ENCODE measurements around the gene PAX8.

Gene PAX8

DNA sequence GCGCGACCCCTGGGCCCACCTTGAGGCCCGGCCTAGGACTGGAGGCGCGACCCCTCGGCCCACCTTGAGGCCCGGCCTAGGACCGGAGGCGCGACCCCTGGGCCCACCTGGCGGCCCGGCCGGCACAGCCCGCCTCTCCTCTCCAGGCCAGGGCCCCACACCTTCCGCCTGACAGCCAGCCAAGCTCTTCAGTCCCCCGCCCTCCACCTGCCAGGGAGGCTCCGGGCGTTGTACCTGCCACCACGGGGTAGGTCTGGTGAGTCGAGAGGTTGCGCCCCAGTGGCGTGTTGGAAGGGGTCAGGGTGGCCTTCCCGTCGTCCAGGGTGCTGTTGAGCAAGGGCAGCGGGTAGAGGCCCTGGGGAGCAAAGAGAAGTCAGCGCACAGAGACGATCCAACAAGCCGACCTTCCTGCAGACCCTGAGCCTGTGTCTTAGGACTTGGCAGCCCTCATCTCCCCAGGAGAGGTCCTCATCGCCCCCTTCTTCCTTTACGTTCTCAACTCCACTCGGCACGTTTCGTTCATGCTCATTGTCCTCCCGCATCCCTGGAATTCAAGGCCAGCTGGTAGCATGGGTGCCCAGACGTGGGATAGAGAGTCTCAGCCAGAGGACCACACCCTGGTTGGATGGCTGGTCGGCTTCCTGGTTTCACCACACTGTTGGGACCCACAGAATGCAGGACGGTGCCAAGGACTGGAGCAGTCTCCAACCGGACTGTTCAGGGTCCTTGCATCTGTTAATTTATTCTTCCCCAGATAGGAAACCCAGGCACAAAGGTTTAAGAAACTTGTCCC is 42.2 kb downstream of the PAX8 start:
- no peak for DNase-seq

DNA sequence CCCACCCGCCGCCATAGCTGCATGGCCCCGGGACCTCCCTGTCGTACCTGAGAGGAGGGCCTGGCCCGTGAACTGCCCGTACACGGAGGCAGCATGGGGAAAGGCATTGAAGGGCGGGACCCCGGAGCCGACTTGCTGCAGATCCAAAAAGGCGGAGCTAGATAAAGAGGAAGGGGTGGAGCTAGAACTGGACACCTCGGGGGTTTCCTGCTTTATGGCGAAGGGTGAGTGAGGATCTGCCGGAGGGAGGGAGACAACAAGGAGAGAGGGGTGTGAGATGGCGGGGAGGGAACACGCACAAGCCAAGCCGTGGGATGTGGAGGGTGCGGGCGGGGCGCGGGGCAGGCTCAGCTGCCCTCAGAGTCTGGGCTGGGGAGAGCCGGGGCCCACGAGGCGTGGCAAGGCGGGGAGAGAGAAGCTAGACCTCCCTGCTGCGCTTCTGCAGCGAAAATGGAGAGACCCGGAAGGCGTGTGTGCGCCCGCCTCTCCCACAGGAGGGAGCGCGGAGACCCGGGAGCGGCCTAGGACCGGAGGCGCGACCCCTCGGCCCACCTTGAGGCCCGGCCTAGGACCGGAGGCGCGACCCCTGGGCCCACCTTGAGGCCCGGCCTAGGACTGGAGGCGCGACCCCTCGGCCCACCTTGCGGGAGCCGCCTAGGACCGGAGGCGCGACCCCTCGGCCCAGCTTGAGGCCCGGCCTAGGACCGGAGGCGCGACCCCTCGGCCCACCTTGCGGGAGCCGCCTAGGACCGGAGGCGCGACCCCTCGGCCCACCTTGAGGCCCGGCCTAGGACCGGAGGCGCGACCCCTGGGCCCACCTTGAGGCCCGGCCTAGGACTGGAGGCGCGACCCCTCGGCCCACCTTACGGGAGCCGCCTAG is 43.1 kb downstream of the PAX8 start:
- DNase-seq: peak; percentile 69

DNA sequence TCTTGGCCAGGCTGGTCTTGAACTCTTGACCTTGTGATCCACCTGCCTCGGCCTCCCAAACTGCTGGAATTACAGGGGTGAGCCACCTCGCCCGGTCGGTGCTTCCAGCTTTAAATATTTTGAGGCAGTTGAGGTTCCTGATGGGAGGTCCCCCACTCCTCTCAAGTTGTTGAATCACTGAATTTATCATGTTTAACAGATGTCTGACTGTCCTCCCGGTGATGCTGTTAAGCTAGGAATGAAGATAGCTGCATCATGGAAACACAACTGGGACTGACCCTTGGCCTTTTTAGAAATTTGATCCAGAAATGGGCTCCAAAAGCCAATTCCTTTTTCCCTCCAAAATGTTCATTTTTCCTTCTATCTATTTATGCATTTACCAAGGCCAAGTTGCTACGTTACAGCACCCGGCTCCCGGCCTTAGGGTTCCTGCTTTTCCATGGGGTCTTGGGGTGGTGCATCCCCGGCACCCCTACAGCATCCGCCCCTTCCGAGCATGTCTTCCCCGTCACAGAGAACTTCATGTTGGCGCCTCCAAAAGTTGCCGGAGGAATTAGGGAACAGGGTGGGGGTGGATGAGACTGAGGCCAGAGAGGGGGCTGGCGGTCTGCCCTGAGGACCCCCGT is 43.9 kb downstream of the PAX8 start:
- no peak for DNase-seq

DNA sequence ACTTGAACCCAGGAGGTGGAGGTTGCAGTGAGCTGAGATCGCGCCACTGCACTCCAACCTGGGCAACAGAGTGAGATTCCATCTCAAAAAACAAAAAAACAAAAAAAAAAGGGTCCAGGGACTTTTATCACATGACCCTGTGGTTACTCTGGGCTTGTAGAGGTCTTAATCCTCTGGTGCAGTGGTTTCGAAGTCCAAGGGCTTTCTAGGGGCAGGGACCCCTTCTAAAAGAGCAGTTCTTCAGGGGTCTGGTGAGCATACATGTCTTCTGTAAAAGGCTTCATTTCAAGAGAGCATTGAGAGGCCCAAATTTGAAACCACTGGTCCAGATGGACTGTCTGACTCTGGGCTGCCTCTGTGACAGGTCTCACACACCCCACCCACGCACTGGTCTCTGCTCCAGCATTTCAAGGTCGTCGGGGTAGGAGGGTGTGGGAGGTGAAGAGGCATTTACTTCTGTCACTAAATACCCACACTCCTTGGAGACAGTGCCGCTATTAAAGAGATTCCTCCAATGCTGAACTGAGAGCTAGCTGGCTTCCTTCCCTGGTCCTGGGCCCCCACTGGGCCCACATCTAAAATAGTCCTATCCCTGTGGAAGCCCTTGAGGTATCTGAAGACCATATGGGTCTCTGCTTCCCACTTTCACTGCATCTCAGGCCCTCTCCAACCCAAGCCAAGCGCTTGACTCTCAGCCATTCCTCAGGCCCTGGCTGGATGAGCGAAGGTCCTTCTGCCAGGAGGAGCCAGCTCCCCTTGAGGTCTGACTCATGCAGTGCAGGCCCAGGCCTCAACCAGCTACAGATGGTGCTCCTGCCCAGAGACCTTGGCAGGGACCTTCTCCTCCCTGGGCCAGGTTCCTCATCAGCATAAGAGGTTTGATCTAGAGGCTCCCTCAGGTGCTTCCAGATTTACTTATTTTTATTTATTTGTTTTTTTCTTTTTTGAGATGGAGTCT is 44.8 kb downstream of the PAX8 start:
- DNase-seq: no peak

DNA sequence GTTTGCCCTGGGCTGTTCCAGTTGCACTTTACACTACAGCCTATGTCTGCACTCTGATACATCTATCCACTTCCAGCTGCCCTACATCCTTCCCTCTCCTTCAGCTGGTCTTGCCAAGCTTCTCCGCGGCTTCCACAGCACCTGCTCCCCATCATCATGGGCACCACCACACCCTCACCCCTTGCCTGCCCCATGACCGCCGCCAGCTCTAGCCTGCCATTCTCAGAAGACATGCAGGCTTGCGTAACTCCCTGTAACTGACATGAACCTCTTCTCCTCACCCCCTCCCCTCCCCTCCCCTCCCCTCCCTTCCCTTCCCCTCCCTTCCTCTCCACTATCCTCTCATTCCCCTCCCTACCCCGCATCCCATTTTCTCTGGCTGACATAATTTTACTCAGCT is 46.0 kb downstream of the PAX8 start:
- no peak for DNase-seq

DNA sequence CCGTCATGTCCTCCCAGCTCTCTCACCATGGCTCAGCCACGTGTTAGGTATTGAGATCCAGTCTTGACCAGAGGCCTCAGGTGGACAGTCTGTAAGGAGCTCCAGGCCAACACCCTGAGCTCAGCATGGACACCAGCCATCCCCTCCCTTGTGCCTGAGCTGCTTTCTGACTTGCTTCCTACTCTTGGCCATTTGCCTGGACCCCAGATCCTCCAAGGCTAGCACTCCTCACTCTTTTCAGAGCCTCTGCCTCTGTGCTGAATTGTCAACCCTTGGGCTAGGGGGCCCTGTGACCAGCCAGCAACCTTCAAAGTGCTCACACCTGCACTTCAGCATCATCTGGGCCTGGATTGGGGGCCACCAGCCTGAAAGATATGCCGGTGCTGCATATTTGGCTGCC is 46.6 kb downstream of the PAX8 start:
- DNase-seq: no peak

DNA sequence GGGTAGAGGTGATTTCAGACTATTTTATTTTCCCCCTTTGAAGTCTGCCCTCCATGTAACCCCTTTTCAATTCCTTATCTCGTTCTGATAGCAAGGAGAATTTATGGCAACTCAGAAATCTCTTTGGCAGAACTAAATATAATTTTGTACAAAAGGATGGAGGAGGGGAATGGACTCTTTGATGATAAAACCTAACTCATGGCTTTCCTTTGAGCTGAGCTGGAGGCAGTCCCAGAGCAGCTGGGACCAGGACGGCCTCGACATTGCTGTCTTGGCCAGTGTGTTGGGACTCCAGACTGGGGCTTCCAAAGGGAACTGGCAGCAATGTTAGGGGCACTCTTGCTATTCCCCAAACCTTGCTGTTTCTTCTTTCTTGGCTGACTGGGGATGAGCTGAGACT is 47.7 kb downstream of the PAX8 start:
- no peak for DNase-seq

DNA sequence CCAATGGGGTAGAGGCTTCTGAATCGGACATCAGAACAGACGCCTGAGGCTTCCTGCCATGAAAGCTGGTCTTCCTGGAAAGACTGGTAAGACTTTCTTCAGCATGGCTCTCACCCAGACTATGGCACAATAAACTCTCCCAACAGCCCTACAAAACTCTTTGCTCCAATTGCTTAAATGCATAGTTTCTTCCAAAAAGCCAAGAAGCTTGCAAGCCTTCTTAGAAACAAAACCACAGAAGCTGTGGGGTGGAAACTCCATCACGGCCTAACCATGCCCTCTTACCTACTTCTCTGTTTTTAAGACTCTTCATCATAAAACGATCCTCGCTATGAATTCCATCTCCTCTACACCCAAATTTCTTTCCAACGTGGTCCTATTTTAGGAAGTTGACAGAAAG is 48.2 kb downstream of the PAX8 start:
- no peak for DNase-seq

DNA sequence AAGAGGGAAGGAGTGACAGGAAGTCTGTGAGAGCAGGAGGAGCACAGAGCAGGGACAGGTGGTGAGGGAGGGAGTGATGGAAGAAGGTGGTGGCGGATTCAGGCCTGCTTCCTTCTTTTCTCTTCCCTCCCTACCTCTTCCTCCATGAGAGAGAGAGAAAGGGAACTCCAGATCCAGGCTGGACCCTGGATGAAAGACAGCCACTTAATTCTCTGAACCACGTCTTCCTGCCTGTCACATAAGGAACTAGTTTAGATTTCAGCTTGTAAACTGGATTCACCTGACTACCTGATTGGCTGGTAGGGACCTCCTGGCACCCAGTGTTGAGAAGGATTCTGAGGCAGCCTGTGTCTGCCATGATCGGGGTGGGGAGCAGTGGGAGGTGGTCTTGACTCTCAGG is 48.9 kb downstream of the PAX8 start:
- no peak for DNase-seq

DNA sequence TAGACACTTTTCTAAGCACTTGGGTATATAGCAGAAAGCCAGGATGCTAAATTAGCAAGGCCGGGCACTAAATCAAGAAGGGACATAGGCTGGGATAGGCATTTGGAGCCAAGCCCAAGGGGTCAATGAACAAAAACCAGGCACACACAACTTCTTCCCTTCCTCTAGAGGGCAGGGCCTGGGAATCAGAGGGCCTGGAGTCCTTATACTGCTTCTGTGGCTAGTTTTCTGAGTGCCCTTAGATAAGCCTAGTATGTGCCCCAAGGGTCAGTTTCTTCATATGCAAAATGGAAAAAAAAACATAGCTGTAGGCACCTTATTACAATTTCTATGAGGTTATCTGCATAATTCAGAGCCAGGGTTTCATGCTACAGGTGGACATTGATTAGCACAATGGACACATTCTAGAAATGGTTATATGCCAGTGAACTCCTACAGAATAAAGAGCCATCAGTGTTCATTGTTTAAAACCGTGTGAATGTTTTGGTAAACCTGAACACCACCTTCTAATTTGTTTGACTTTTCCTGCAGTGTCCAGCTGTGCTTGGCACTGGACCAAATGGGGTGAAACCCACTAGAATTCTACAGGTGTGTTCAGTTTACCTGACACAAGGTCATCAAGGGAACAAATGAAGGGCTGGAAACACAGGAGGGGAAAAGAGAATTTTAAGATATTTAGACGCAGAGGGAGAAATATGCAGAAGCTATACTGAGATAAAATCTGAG is 49.6 kb downstream of the PAX8 start:
- no peak for DNase-seq

DNA sequence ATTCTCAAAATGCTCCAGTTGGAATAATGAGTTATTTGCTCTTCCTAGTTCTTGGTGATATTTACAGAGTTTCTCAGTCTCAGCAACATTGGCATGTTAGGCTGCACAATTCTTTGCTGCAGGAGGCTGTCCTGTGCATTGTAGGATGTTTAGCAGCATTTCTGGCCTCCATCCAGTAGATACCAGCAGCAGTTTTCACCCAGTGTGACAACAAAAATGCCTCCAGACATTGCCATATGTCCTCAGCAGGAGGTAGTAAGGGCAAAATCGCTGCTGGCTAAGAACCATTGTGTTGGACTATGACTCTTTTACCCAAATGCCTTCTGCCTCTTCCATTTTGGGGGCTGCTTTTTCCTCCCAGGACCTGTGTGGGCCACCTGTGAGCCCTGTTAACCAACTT is 50.4 kb downstream of the PAX8 start:
- no peak for DNase-seq

DNA sequence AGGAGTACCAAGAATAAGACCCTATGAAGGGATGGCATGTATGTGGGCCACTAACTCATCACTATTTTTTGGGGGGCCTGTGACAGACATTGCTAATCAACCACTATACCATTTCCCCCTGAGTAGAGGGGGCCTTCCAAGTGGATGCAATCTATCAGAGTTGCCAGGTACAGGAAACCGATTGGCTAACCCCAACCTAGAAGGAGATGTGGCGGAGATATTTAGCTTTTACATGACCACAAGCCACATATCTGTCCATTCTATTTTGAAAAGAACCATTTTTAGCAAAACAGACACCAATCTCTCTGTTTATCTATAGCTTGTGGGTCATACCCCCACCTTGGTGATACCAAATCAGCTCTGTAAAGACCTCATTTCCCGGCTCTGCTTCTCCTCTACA is 51.0 kb downstream of the PAX8 start:
- DNase-seq: no peak

DNA sequence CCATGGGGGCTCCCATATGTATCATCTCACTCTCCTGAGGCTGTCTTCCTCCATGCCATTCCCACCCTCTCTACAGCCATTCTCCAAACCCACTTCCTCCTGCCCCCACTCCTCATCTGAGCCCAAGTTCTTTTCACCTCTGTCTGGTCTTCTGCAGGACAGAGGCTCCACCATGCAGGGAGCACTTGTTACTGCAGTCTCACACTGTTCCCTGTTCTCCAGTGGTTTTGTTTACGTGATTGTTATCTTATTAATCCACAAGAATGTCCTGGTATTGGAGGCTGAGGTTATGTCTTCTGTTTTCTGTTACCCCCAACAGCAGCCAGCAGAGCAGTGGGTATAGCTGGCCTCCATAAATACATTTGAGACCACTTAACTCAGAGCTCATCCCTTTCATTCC is 51.4 kb downstream of the PAX8 start:
- DNase-seq: no peak

DNA sequence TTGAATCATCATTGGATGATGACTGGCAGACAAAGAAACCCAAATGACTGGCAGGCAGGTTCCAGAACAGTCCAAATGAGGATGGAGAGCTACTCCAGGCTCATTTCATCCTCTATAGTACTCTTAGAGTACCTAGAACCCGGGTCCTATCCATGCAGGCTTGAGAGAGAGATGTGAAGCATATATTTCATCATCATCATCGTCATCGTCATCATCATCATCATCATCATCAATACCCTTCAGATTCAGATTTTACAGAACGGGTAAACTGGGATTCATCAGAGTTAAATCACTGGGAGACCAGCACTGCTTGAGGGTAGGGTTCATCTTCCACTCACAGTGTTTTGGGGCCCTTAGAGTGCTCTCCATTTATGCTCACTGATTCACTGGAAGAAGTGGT is 52.3 kb downstream of the PAX8 start:
- DNase-seq: no peak

DNA sequence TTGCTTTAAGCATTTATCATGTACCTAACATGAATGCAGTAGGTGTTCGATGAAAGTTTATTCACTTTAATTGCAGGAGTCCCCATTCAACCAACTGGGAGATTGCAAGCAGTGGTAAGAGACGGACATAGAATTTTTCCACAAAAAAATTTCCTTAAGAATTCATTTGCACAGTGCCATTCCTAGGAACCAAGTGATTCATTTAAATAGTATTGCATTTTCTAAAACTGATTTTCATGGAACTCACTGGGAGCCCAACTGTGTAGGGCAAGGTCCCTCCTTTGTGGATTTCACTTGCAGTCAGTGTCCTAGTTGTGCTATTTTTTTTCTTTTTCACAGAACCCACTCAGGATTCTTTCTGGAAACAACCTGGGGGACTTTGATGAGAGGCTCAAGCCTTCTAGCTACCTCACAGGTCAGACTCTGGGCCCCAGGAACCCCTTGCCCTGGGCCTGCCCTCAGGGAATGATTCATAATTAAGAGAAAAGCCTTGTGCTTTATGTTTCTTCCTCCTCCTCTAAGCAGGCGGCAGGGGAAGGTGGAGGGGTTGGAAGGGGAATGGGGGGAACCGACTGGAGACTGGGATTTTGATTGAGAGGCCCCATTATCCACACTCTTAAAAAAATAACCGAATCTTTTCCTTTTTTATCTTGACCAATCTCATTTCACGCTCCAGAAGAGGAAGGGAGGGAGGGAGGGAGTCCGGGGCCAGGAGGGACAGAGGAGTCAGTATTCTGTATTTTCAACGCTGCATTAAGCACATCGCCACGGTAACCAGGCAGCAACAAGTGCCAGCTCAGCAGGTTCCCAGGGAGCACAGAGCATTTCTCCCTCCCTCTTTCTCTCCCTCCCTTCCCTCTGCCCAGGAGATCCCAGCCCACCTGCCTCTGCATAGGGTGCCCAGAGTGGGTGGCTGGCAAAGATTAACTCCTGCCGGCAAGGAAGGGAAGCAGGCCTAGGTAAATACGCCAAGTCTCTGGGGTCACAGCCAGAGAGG is 53.2 kb downstream of the PAX8 start:
- DNase-seq: no peak

DNA sequence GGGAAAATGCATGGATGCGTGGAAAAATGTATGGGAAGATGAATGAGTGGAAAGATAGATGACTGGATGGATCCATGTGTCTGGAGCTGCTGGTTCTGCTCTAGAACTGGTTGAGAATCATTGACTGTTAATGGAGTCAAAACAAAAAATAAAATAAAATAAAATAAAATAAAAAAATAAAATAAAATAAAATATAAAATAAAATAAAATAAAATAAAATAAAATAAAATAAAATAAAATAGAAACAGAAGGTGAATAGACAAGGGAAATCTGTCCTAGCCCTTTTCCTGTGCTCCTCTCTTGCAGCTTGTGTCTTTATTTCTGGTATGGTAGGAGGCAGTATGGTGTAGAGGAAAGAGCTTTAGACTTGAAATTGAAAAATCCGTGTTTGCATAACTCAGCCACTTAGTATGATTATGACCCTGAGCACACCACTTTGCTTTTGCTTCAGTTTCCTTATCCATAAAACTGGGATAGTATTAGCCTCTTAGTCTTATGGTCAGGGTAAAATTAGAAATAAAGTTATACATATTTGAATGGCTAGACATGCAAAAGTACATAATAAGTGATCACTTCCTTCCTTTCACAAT is 54.0 kb downstream of the PAX8 start:
- no peak for DNase-seq

DNA sequence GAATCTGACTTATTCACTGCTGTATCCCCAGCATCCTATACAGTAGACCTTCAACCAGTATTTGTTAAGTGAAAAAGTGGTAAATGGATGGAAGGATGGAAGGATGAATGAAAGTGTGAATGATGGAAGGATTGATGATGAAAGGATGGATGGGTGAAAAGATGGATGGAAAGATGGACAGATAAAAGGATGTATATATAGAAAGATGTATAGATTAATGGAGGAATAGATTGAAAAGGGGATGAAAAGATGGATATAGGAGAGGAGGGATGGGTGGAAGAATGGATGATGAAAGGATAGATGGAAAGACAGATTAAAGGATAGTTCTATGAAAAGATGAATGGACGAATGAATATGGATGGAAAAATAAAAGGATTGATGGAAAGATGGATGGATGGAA is 54.9 kb downstream of the PAX8 start:
- no peak for DNase-seq

DNA sequence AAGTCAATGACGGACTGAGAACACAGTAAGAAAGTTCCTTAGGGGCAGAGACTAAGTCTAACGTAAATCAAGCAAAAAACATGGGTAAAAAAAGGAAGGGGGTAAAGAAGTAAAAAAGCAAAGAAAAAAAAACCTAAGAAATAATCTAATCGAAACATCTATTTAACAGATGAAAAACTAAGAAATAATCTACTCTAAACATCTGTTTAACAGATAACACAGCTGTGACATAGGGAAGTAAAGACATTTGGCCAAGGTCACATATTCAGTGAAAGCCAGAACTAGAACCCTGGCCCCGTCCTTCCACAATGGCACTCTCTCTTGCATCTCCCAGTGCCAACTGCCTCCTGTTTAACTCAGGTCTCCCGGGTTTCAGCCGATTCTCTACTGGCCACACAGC is 56.9 kb downstream of the PAX8 start:
- no peak for DNase-seq

DNA sequence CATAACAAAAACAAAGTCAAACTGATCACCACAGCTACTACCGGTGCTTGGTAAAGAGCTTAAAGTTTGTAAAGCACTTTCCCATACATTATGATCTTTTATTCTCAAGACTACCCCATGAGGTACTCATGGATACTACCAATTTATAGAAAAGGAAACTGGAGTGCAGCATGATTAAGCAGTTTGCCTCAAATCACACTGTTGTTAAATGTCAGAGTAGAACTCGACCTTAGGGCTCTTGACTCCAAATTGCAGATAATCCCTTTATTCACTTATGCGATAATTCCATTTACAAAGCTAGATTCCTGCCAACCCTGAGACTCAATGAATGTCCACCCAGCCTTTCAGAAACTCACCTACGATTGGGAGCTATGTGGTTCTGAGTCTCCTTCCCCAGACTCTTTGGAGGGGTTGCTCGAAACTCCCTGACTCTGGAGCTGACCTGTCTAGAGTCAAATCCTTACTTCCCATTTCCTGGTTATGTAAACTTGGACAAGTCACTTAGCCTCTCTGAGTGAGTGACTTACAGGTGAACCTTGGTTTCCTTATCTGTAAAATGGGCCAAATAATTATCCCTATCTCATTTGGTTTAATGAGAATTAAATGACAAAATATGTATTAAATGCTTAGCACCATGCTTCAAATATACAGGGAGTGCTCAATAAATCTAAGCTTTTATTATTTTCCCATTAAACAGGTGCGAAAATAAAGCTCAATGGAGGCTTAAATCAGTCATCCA is 57.6 kb downstream of the PAX8 start:
- no peak for DNase-seq
